SHP77 treated with DMSO at 0.1 percent for 48 hours (cell line): ENCODE data around the gene PTGES2.

ENCODE experiments used
- DNase-seq: peaks from one replicate; lab custom pipeline; 2025; lab: John Stamatoyannopoulos, UW

Gene PTGES2

DNA sequence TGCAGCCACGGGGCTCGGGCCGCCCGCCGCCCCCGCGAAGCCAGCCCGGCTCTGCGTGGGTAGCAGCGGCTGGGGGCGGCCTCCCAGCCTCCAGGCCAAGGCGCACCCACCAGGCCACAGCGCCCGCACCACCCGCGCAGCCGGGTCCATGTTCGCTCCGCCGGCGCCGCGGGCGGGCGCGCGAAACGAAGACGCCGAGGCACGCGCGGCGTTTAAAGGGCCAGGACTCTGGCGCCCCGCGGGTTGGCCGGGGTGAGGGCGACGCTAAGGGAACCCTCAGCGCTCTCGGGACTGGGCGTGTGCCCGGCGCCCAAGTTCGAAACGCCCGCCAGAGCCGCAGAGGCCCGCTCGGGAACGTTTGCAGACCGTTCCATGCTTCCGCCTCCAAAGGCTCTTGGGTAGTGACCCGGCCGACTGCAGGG, at the start of gene PTGES2:
Gene PTGES2, minus strand, starts transcription at position 162 of the 422 bp plus-strand sequence. Its CDS starts 12 bp downstream, at position 150.
- DNase-seq: peak; percentile 53

DNA sequence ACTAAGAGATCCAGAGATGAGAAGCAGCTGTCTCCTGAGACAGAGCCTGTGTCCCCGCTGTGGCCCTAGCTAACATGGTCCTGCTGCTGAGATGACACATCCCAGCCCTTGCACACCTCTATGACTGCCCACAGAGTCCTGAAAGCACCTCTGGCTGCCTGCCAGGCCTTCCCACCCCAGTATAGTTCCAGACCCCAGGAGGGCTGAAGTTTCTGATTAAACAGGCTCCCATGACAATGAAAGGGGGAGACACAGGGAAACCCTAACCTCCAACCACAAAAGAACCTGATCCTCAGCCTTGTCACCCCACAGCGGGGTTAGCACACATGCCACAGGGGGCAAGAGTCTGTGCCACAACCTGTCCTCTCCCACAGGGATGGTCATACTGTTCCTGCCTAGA, 48.2 kb upstream of the PTGES2 start:
- no peak for DNase-seq

DNA sequence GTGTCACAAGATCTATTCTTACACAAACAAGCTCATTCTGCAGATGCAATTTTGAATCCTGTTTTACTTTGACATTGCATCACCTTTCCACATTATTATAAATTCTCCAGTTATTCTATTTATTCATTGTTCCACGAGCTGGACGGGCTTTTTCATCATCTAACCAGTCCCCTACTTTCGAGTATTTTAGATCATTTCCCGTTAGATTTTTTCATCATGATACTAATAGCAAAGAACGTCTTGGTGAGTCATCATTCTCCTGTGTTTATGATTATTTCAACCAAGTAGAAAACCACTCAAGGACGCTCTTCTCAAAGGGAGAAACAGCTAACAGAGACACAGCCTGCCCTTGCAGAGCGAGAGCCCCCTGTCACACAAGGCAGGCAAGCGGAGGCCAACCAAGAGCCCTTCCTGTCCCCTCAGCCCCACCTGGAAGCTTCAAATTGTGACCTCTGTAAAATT, 47.6 kb upstream of the PTGES2 start:
- no peak for DNase-seq

DNA sequence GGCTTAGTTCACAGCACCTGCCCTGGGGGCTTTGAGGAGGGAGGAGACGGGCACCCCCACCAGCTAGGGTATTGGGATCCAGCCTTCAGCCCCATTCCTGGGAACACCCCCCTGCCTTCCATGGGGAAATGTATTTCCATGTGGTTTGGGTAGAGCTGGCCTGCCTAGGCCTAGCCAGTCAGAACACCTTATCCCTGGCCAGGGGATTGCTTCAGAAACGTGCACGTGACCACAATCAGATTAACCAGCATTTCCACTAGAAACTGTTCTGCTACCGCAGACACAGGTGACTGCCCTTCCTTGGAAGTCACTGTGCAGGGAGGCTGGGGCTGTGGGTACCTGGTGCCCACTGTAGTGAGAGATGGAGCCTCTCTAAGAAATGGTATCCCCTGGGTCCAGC, 46.5 kb upstream of the PTGES2 start:
- no peak for DNase-seq

DNA sequence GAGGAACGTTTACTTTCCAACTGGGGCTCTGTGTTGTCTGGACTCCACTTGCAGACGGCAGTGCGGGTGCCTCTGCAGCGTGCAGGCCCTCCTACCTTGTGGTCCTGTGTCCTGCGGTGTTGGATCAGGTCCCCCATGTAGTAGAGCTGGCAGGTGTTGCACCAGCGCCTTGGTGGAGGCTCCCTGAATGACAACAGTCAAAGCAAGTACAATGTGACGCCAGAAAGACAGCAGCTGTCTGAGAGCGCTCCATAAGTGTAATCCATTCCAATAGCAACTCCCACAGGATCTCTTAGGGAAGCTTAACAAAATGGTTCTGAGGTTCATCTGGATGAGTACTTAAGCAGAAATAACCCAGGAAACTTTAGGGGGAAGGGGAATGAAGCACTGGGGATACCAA, 42.4 kb upstream of the PTGES2 start:
- no peak for DNase-seq

DNA sequence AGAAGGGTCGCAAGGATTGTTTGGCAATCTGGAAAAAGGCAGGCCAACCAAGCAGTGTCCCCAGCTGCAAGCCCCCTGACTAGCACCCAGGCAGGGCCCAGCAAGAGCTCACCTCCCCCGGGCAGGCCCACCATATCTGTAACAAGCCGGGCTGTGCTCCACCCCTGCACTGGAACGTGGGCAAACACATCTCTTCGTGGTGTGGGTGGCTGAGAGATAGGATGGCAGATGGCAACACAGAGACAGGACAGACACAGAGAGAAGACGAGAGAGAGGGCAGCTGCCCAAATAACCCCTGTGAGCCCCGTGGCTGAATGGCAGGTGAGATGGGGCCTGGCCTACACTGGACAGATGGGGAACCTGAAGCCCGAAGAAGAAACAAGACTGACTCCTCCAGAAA, 42.0 kb upstream of the PTGES2 start:
- DNase-seq: no peak

DNA sequence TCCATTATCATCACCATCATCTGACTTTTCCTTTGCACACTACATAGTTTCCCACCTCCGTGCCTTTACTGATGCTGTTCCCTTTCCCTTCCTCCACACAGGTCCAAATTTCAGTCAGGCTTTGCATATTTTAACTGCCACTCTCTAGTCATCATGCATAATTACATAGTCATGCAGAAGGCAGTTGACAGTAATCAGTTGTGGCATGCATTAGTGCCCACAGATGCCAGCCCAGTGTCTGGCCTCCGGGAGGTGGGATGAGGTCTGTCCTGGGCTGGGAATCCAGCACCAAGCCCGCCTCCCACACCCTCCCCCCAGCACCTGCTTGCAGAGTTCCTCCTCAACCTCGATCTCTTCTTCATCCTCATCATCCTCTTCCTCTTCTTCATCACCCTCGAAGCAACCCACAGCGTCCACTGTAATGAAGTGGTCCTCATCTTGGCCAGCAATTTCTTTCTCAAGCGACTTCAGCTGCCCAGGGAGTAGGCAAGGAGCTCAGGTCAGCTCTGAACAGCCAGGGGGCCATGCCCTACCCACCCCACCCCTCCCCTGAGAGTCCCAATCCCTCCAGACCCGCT, 41.3 kb upstream of the PTGES2 start:
- DNase-seq: no peak

DNA sequence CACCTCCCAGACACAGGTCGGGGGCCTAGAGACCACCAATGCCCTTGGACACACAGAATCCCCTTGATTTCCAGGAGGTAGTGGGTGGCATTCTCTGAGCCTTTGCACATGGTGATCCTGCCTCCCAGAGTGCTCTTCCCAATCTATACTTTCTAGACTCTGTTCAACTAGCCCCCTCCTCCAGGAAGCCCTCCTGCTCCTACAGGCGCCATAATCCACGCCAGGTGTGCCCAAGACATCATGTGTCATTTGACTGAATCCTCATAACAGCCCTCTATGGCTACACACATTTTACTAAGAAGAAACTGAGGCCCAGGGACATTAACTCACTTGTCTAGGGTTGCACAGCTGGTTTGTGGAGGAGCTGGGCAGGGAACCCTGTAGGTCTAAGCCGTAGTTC, 39.7 kb upstream of the PTGES2 start:
- DNase-seq: no peak

DNA sequence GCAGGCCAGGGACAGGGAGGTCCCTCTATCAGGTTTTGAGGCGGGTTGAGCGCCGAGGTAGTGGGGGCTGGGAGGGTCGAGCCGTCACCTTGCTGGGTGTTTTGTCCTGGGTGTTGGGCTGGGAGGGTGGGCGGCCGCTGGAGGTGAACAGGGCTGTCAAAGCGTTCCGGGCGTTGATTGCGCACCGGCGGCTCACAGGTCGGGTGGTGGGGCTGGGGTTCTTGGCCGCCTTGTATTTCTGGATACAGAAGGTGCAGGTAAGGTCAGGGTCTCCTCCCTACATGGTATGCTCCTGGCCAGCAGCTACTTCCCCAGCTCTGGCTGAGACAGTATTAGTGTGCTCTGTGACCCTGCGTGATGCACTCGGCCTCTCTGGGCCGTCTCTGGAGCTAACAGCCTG, 38.6 kb upstream of the PTGES2 start:
- DNase-seq: no peak

DNA sequence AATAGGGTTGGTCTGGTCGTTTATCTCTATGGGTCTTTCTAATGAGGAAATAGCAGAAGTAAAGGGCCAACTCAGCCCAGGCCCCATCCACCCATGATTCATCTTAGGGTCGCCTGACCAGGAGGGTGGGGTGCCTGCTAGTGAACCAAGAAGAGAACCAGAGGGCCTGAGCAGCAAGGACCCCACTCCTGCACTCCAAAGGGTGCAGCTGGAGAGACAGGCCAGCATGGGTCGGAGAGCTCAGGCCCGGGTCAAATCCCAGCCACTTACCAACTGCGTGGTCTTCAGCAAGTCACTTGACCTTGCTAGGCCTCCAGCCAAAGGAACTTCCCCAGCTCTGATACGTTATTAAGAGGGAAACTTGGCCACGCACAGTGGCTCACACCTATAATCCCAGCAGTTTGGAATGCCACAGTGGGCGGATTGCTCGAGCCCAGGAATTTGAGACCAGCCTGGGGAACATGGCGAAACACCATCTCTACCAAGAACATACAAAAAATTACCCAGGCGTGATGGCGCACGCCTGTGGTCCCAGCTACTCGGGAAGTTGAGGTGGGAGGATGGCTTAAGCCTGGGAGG, 36.9 kb upstream of the PTGES2 start:
- no peak for DNase-seq

DNA sequence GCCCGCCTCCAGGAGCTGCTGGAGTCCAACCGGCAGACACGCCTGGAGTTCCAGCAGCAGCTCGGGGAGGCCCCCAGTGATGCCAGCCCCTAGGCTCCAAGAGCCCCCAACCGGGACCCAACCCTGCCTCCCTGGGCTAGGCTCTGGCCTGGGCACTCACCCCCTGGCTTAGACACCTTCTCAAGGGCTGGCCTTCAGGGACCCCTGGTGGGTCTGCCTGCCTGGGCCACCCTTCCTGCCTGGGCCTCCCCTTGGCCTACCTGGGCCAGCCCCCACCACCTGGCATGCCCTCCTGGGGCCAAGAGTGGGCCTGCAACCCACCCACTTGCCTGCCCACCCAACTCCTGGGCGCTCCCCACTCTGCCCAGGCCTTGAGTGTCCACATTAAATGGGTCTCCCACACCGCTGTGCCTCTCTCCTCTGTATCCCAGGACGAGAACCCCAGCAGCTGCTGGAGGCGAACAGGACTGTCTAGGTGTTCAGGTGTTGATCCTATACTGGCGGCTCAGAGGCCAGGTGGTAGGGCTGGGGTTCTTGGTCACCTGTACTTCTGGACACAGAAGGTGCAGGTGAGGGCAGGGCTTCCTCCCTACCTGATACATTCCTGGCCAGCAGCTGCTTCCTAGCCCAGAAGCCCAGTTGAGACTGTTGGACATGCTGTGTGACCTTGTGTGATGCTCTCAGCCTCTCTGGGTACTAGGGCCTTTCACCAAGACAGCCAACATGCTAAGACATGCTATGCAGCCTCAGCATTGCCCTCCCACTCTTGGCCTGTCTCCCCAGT, 36.2 kb upstream of the PTGES2 start:
- DNase-seq: no peak

DNA sequence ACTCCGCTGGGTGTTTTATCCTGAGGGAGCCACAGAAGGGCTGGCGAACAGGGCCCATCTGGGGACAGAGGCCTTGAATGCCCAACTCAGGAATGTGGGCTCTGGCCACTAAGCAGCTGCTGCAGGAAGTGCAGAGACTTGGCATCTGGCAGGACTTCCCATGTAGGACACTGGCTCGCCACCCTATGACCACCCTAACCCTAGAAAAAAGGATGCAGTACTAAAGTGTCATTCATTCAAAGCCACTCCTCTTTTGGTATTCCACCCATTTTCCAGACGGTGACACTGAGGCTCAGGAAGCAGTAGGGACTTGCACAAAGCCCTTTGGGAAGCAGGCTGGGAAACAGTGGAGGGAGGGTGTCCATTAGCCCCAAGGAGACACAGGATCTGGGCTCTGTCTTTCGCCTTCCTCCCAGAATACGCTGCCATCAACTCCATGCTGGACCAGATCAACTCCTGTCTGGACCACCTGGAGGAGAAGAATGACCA, 35.5 kb upstream of the PTGES2 start:
- no peak for DNase-seq

DNA sequence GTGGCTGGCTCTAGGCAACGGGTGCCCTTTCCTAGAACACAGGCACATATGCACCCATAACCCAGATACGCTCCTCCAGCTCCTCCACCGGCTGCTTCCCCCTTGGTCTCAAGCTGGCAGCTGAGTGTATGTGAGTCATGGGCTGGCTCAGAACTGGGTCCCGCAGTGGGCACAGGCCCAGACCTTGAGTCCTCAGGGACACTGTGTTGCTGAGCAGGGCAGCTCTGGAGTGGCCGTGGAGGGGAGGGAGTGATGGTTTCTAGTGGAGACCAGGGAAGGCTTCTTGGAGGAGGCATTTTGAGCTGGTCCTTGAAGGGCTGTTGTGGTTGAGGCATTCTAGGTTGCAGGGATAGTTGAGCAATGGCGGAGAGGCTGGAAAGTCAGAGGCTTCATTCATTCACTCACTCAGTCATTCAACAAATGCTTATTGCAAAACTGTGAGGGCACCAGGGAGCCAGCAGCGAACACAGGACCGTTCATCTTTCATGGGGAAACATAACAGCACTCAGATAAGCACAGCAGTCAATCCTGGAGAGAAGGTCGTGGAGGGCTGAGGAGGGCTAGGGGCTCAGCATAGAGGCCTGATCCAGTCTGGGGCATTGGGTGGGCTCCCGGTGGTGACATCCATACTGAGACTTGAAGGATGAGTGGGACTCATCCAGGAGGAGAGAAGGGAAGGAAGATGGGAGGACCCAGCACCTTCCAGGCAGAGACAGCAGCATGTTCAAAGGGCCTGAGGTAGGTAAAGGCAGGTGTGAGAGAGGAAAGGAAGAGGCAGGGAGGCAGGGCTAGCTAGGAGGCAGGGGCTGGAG, 34.9 kb upstream of the PTGES2 start:
- DNase-seq: no peak

DNA sequence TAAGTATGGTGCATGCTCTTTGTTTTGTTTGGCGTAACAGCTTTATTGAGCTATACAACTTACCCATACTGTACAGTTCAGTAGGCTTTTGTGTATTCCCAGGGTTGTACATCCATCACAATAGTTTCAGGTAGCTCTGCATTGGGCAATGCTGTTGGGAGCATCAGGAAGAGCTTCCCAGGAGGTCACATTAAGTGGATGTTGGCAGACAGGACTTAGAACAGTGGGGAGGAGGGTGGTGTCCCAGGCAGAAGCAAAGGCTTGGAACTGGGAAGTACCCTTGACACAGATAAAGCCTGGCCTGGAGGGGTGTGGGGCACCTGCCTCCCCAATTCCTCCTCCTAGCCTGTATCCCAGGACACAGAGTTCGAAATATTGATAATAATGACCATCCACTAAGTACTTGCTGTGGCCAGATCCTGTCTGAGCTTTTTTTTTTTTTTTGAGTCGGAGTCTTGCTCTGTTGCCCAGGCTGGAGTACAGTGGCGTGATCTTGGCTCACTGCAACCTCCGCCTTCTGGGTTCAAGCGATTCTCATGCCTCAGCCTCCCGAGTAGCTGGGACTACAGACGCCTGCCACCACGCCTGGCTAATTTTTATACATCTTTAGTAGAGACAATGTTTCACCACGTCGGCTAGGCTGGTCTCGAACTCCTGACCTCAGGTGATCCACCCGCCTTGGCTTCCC, 33.8 kb upstream of the PTGES2 start:
- DNase-seq: no peak

DNA sequence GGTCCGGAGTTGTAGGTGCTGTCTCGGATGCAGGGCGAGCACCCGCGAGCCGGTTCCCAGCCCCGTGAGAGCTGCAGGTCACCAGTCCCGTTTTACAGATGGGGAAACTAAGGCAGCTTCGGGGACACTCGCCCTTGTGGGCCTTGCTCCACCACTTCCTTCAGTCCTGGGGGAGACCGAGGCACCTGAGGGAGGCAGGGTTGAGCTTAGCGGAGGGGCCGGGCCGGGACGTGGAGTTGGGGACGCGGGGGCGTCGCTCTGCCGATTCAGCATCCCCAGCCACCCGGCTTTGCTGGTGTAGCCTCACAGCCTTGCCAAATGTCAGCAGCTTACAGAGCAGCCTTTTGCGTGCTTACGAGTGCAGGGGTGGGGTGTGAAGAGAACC, 33.1 kb upstream of the PTGES2 start:
- DNase-seq: no peak

DNA sequence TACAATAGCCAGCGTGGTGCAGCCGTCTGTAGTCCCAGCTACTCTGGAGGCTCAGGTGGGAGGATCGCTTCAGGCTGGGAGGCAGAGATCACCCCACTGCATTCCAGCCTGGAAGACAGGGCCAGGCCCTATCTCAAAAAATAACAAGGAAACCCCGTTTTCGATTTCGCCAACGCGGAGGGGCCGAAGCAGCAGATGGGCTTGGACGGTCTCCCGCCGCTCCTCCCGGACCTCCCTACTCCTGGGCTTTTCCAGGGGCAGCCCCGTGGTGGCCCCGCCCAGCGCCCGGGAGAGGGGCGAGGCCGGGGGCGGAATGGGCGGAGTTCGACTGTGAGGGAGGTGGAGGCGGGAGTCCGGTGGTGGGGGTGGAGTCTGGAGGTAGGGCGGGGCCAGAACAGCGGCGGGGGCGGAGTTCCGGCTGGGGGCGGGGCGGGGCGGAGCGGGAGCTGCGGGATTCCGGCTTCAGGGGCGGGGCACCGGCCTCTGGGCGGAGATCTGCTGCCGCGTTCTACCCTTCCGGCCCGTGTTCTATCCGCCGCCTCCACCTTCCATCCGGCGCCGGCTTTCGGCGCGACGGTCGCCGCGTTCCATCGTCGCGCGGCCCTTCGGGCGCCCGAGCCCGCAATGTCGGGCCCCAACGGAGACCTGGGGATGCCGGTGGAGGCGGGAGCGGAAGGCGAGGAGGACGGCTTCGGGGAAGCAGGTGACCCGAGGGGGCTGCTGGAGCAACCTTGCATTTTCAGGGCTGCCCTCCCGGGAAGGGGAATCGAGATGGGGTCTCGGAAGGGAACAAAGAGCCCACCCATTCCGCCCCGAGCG, 32.5 kb upstream of the PTGES2 start, which contains the start of gene BBLN:
Gene BBLN, plus strand, starts transcription at position 482 of the 819 bp plus-strand sequence. Its CDS starts 143 bp downstream, at position 625.
- peak; percentile 81 for DNase-seq

DNA sequence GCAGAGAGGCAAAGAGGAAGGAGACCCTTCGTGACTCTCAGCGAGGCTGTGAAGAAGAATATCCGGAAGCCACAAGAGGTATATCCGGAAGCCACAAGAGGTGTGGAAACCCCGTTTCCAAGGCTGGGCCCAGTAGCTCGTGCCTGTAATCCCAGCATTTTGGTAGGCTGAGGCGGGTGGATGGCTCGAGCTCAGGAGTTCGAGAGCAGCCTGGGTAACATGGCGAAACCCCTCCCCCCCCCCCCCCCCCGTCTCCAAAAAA, 31.9 kb upstream of the PTGES2 start:
- DNase-seq: peak; percentile 67

DNA sequence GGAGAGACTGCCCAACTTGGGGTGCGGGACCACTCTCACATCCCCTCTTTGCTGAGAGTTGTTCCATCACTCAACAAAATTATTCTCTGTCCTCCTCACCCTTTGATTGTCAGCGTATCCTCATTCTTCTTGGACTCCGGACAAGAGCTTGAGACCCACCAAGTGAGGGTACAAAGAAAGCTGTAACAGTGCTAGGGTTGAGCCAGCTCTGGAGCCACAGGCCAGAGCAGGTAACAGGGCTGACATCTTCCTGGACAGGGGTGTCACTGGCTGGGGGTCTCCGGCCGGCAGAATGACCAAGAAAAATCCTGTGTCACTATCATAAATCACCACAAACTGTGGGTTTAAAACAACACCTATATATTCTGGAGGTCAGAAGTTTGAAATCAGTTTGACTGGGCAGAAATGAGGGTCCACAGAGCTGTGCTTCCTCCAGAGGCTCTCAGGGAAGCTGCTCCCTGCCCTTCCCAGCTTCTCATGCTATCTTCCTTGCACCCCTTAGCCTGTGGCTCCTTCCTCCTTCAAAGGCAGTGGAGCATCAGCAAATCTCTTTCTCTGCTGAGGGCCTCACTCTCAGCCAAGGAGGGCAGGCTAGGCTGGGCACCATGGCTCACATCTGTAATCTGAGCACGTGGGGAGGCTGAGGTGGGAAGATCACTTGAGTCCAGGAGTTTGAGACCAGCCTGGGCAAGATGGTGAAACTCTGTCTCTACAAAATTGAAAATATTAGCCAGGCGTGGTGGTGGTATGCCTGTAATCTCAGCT, 28.4 kb upstream of the PTGES2 start:
- DNase-seq: no peak

DNA sequence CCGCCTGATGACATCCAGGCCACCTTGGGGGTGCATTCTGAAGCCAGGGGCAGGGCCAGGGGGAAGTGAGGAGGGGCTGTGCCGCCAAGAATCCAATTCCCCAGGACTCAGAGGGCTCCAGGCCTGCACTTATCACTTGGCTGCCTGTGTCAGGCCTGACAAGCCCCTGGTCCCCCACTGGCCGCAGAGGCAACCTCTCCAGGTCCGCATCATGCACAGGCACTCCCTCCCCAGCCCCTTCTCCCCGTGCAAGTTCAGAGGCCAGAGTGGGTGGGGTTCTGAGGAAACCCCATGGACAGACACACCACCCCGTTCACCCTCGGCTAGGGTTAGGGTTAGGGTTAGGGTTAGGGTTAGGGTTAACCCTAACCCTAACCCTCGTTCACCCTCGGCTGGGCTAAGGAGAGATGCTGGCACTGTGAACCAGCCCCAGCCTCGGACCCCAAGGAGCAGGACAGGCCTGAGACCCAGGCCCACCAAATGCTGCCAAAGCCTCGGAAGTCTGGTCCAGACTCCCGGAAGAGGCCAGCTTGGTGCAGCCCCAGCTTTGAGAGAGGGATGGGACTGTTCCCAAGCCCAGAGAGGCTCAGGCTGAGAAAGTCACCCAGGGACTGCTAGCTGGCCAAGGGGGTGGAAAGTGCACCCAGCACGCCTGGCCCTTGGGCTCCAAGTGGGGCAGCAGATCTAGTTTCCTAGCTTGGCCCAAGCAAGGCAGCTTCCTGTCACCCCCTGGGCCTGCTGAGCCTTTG, 26.6 kb upstream of the PTGES2 start:
- no peak for DNase-seq
